ENCODE measurements around the gene ZNF576.
"Not testable (repeated sequence)": the region's sequence is repeated elsewhere in the genome, so short reads cannot be mapped to it uniquely, and the experiment has no call there.

ZNF576 gene

DNA sequence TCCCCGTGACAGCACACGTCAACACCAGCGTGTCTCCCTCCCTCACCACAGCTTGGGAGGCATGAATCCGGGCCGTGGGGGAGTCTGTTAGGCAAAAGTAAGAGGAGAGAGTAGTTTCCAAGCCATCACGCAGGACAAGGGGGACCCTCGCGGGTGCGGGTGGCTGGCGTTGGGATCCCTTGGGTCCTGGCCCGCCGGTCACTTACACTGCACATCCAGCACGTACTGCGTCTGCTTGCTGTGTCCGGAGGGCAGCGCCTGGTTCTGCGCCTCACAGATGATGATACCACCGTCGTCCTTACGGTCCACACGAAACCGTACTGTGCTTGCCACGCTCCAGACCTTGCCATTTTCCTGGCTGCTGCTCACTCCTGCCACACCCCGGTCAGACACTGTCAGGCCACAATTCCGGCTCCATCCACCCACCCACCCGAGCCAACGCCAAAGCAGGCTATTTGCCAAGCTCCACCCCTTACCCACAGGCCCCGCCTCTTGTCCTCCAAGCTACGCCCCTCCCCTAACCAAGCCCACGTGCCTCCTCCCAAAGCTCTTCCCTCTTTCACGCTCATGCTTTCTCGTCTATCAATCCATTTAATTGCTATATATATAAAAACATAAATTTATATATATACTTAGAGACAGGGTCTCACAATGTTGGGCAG is 29.7 kb downstream of the ZNF576 start:
- no peak for DNase-seq (ENCODE audit: low read depth, low spot score)

DNA sequence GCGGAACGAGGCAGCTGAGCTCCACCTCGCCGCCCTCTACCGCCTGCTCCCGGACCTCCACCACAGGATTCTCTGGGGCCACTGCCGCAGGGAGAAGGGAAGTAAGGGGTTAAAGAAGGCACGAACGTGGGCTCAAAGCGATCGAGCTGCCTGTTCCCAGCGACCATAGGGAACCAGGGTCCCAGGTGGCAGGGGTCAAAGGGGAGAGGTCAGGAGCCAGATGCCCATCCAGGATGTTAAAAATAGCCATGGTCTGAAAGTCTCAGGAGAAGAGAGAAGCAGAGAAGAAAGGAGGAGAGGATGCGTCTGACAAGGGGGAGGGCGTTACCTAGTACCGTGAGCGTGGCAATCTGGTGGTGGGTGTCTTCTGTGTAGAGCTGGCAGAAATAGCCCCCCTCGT is 30.4 kb downstream of the ZNF576 start:
- no peak for DNase-seq (ENCODE audit: low read depth, low spot score)

- DNase-seq (ENCODE audit: low read depth, low spot score): no peak
Observed at GRCh38 chr19:43628646-43629326, 32.4 kb downstream of the ZNF576 start.

DNA sequence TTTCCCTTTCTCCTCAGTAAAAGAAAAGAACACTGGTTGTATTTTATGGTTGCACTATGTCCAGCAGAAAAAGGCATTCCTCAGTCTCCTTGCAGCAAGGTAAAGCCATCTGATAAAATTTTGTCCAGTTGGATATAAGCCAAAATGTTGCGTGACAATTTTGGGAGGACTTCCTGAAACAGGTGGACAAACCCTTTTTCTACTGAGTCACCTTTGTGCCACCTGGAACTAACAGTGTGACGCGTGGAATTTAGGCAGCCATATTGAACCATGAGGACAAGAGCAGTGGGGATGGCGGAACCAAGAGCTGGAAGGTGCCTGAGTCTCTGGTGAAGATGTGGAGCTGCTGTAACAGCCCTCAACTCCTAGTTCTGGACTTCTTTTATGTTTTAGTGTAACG is 35.1 kb downstream of the ZNF576 start:
- no peak for DNase-seq (ENCODE audit: low read depth, low spot score)

DNA sequence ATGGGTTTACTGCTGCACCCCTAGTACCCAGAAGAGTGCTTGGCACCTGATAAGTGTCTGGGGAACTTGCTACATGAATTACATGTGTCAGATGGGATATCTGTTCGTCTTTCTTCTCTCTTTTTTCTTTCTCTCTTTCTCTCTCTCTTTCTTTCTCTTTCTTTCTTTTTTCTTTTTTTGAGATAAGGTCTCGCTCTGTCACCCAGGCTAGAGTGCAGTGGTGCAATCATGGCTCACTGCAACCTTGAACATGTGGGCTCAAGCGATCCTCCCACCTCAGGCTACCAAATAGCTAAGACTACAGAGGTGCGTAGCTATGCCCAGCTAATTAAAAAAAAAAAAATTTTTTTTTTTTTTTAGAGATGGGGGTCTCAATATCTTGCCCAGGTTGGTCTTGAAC is 37.1 kb downstream of the ZNF576 start:
- DNase-seq (ENCODE audit: low read depth, low spot score): no peak

DNA sequence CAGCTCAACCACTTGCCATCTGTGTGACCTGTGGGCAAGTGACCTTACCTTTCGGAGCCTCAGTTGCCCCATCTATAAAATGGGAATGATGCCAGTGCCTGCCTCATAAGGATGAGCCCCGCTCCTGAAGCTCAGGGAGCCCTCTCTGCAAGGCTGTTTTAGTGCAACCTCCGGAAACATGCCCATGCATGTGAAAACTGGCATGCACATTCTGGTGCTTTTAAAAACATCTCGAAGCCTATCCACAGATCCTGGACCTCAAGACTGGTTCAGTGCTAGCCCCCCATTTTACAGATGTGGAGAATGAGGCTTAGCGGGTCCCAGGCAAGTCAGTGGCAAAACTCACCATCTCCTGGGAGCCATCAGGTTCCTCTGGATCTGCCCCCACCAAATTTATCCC is 37.7 kb downstream of the ZNF576 start:
- DNase-seq (ENCODE audit: low read depth, low spot score): no peak

GRCh38 chr19:43634506-43634871 is 38.1 kb downstream of the ZNF576 start:
- no peak for DNase-seq (ENCODE audit: low read depth, low spot score)

- DNase-seq (ENCODE audit: low read depth, low spot score): no peak
Observed at GRCh38 chr19:43634872-43635560, 38.6 kb downstream of the ZNF576 start.

- DNase-seq (ENCODE audit: low read depth, low spot score): not testable (repeated sequence)
Observed at GRCh38 chr19:43635561-43635940, 39.2 kb downstream of the ZNF576 start.

DNA sequence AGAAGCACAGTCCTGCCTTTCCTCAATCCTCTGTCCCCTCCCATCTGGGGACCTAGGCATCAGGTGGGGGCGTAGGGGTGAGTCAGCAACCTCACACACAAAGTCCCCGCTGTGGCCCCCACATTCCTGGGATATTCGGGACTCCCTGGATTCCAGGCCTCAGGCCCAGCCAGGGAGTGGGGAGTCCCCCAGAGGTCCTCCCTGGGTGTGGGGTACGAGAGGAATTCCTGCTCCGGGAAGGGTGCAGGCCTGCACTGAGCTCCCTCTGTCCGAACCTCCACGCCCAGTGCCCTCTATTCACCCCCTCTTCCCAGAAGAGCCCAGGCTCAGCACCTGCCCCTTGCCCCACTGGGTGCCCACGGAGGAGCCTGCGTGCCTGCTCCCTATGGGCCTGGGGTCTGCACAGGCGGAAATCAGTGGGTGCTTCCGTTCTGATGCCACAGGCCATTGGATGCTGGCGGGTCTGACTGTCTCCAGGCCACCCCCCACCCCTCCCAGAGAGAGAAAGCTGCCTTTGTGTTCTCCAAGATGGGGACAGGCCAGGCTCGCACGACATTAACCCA is 39.8 kb downstream of the ZNF576 start:
- DNase-seq (ENCODE audit: low read depth, low spot score): no peak

DNA sequence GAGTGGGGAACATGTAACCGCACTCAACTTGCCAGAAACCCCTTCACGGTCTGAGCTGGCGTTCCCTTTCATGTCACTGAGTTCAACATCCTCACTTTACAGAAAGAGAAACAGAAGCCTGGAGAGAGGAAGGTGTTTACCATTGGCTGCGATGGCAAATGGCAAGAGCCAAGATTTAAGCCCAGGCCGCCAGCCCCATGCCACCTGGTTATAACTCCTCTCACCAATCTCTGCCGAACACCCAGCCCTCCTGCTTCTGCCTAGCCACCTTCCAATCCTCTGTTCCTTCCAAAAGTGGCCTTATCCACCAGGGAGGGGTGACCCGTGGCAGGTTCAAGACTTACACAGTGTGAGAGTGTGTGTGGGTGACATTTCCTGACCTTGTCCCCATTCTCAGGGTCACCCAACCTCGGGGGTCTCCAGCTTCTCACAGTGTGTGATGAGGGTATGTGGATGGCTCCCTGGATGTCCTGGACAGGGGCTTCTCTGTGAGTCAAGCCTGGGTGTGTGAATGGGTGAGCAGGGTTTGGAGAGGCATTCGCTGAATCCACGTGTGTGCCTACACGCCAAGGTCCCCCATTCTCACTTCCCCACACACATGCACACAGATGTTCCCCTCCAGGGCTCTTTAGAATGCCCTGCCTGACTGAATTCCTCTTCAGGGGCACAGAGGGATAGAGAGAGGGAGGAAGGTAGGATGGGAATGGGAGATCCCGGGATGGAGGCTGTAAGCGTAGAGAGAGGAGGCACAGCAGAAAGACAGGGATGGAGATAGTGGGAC is 42.0 kb downstream of the ZNF576 start:
- DNase-seq (ENCODE audit: low read depth, low spot score): no peak

DNA sequence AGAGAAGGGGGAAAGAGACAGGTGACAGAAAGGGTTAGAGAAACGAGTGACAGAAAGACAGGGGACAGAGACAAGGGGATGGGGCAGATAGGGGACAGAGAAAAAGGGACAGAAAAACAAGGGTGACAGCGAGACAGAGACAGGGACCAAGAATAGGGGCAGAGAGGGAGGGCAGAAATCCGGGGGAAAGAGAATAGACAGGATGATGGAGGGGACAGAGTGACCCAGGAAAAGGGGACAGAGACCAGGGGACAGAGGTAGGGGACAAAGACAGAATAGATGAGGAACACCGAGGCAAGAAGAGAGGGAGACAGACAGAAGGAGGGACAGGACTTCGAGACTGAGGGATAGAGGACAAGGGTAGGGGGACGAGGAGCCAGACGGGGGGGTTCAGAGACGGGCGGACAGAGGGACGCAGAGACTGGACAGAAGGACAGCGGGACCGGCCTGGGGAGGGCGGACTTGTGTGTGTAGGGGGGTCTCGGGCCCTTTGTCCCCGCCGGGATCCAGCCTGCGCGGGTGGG is 42.7 kb downstream of the ZNF576 start:
- no peak for DNase-seq (ENCODE audit: low read depth, low spot score)

GRCh38 chr19:43639519-43640423 is 43.4 kb downstream of the ZNF576 start, which contains the start of gene CADM4:
CADM4 (minus strand) TSS chr19:43639850; CDS start chr19:43639790, 60 bp downstream.
- no peak for DNase-seq (ENCODE audit: low read depth, low spot score)

GRCh38 chr19:43640424-43640757 is 44.0 kb downstream of the ZNF576 start:
- no peak for DNase-seq (ENCODE audit: low read depth, low spot score)

DNA sequence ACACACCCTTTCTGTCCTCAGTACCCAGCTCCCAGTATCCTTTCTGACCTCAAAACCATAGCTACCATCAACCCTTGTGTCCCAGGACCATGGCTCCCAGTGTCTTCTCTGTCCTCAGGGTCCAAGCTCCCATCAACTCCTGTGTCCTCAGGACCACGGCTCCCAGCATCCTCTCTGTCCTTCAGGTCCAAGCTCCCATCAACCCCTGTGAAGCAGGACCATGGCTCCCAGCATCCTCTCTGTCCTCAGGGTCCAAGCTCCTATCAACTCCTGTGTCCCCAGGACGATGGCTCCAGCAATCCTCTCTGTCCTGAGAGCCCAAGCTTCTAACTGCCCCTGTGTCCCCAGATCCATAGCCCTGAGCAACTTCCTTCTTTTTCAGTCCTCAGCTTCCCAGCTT is 44.9 kb downstream of the ZNF576 start:
- DNase-seq (ENCODE audit: low read depth, low spot score): no peak

DNA sequence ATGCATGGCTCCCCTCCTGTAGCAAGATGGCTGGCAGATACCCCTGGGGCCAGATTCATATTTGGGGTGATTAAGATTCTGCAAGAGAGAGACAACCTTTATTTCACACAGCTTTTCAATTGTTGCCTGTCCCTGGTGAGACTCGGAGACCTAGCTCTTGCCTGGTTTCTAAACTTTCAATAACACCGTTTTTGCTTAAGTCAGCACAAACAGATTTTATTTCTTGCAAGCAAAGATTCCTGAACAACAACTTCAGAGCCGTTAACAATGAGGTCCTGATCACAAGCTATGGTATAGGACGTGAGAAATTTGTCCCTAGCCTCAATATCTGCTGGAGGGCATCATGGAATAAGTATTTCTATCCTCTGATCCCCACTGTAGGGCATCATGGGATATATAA is 46.1 kb downstream of the ZNF576 start:
- no peak for DNase-seq (ENCODE audit: low read depth, low spot score)

DNA sequence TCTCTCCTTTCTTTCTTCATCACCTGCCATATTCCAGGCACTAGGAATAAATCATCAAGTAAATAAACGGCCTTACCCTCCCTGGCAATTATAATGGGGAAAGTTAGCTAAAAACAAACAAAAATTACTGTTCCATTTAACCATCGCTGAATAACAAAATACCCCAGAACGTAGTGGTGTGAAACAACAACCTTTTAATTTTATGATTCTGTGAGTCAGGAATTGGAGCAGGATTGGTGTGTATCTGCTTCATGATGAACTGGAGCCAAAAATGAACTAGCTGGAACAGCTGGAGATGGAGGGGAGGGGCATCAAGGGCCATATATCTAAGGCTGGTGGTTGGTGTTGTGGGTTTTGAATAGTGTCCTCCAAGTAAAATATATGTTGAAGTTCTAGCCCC is 46.9 kb downstream of the ZNF576 start:
- no peak for DNase-seq (ENCODE audit: low read depth, low spot score)

- no peak for DNase-seq (ENCODE audit: low read depth, low spot score)
Observed at GRCh38 chr19:43644181-43644580, 47.8 kb downstream of the ZNF576 start.

- DNase-seq (ENCODE audit: low read depth, low spot score): no peak
Observed at GRCh38 chr19:43648633-43649032, 52.2 kb downstream of the ZNF576 start.

DNA sequence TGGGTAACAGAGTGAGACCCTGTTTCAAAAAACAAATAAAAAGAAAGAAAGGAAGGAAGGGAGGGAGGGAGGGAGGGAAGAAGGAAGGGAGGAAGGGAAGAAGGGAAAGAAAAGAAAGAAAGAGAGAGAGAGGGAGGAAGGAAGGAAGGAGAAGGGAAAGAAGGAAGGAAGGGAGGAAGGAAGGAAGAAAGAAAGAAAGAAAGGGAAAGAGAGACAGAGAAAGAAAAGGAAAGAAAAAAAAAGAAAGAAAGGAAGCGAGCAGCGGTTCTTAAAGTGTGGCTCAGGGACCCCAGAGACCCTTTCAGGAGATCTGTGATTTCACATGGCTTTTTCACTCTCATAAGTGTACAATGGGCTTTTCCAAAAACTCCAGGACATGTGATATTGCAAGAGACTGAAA is 53.1 kb downstream of the ZNF576 start:
- no peak for DNase-seq (ENCODE audit: low read depth, low spot score)

DNA sequence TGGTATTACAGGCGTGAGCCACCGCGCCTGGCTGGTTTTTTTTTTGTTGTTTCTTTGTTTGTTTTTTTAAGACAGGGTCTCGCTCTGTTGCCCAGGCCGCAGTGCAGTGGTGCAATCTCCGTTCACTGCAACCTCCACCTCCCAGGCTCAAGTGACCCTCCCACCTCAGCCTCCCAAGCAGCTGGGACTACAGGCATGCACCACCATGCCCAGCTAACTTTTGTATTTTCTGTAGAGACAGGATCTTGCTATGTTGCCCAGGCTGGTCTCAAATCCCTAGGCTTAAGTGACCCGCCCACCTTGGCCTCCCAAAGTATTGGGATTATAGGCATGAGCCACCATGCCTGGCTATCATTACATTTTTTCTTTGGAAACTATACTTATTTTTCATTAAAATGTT is 53.9 kb downstream of the ZNF576 start:
- not testable (repeated sequence) for DNase-seq (ENCODE audit: low read depth, low spot score)
